Suppressor macrophage treated with lipopolysaccharide for 4 hours (primary cell): ENCODE results near the gene APLP2.
"Not testable (repeated sequence)": the region's sequence is repeated elsewhere in the genome, so short reads cannot be mapped to it uniquely, and the experiment has no call there.

ENCODE experiments used
- DNase-seq: peaks from one replicate; pipeline ENCODE4 v3.0.0-alpha.2; 2020

APLP2 gene

GRCh38 chr11:130178441-130179339 lies 109.0 kb downstream of the APLP2 start:
- DNase-seq = no peak

- DNase-seq = no peak
Observed at GRCh38 chr11:130179396-130180306, 110.0 kb downstream of the APLP2 start.

GRCh38 chr11:130180491-130180890 lies 110.8 kb downstream of the APLP2 start:
- DNase-seq = peak; percentile 75

GRCh38 chr11:130180896-130181294 lies 111.2 kb downstream of the APLP2 start:
- DNase-seq = no peak

- peak; percentile 83 for DNase-seq
Observed at GRCh38 chr11:130181295-130182272, 111.9 kb downstream of the APLP2 start.

- DNase-seq = no peak
Observed at GRCh38 chr11:130183878-130184610, 114.3 kb downstream of the APLP2 start.

GRCh38 chr11:130187096-130187495 lies 117.4 kb downstream of the APLP2 start:
- DNase-seq = no peak

- no peak for DNase-seq
Observed at GRCh38 chr11:130188047-130188446, 118.4 kb downstream of the APLP2 start.

GRCh38 chr11:130188585-130189347 lies 119.1 kb downstream of the APLP2 start:
- no peak for DNase-seq

- DNase-seq = peak; percentile 36
Observed at GRCh38 chr11:130189492-130190210, 120.0 kb downstream of the APLP2 start.

GRCh38 chr11:130190371-130190881 lies 120.7 kb downstream of the APLP2 start:
- DNase-seq = no peak

- DNase-seq = no peak
Observed at GRCh38 chr11:130191896-130192295, 122.2 kb downstream of the APLP2 start.

GRCh38 chr11:130192845-130193267 lies 123.2 kb downstream of the APLP2 start:
- no peak for DNase-seq

- DNase-seq = not testable (repeated sequence)
Observed at GRCh38 chr11:130193551-130193950, 123.9 kb downstream of the APLP2 start.
